CD14-positive monocyte (primary cell): ENCODE data around the gene WDR20. TPM values are rescaled to one million over a fixed set of nuclear protein-coding genes. Genes with fewer than 3 reads are reported as not detected.

Experiments
- DNase-seq, 3 donors: peaks; one replicate each; pipeline ENCODE4 v3.0.0-alpha.2; 2011 to 2022
- H2AFZ ChIP-seq: 2 replicates; pipeline ENCODE4 v1.6.0; 2012; ENCODE audit warnings: mild to moderate bottlenecking, low read depth, low read length, inconsistent platforms; ENCODE audit not compliant: insufficient read depth, poor library complexity, severe bottlenecking
- H3K27ac ChIP-seq, 2 donors: 1 replicate in 1 of 2; 2 replicates in 1 of 2; pipeline ENCODE4 v1.5.1; 2012 to 2013; ENCODE audit warnings: low read length in 2 of 2, control low read depth in 1 of 2, inconsistent platforms in 1 of 2, low read depth in 1 of 2, mild to moderate bottlenecking in 1 of 2
- H3K27me3 ChIP-seq, 2 donors: one replicate each; pipeline versions ENCODE4 v1.6.0 to v1.6.1; 2011 to 2013; ENCODE audit warnings: low read length in 2 of 2; ENCODE audit not compliant: control insufficient read depth in 2 of 2, insufficient read depth in 2 of 2
- H3K36me3 ChIP-seq, 2 donors: replicated peaks in 1 of 2; 1 replicate in 1 of 2; 2 replicates in 1 of 2; pipeline versions ENCODE4 v1.5.1 to v1.6.1; 2012 to 2013; ENCODE audit warnings: low read length in 2 of 2, control low read depth in 1 of 2, inconsistent platforms in 1 of 2, mild to moderate bottlenecking in 1 of 2; ENCODE audit not compliant: insufficient read depth in 2 of 2, control insufficient read depth in 1 of 2
- H3K4me1 ChIP-seq, 2 donors: 1 replicate in 1 of 2; 2 replicates in 1 of 2; pipeline versions ENCODE4 v1.5.1 to v1.6.1; 2012 to 2013; ENCODE audit warnings: low read length in 2 of 2, control low read depth in 1 of 2, inconsistent platforms in 1 of 2, mild to moderate bottlenecking in 1 of 2, moderate library complexity in 1 of 2; ENCODE audit not compliant: insufficient read depth in 2 of 2, control insufficient read depth in 1 of 2
- H3K4me2 ChIP-seq: replicated peaks from 2 replicates; pipeline ENCODE3; 2012; ENCODE audit warnings: low read length, moderate library complexity, mild to moderate bottlenecking; ENCODE audit not compliant: poor library complexity, severe bottlenecking; ENCODE audit errors: extremely low read depth
- H3K4me3 ChIP-seq, 3 experiments: fragments of 200-600 bp in 1 of 3; sonication (generic) in 1 of 3; replicated peaks in 1 of 3; 1 replicate in 2 of 3; 2 replicates in 1 of 3; pipeline ENCODE4 v1.5.1; 2011 to 2013; ENCODE audit warnings: low read length in 3 of 3, mild to moderate bottlenecking in 3 of 3, control low read depth in 2 of 3, low read depth in 2 of 3, inconsistent platforms in 1 of 3, moderate library complexity in 1 of 3
- H3K79me2 ChIP-seq: 2 replicates; pipeline ENCODE4 v1.6.0; 2012; ENCODE audit warnings: mild to moderate bottlenecking, control low read depth, inconsistent platforms, low read length, moderate library complexity; ENCODE audit not compliant: insufficient read depth
- H3K9ac ChIP-seq: 2 replicates; pipeline ENCODE4 v1.6.0; 2017; ENCODE audit warnings: low read length, mild to moderate bottlenecking; ENCODE audit not compliant: insufficient read depth, poor library complexity, severe bottlenecking
- H3K9me3 ChIP-seq, 2 donors: replicated peaks in 1 of 2; 1 replicate in 1 of 2; 2 replicates in 1 of 2; pipeline versions ENCODE4 v1.5.1 to v1.6.1; 2012 to 2013; ENCODE audit warnings: low read length in 2 of 2, control low read depth in 1 of 2; ENCODE audit not compliant: control insufficient read depth in 1 of 2, insufficient read depth in 1 of 2
- H4K20me1 ChIP-seq: 2 replicates; pipeline ENCODE4 v1.6.0; 2012; ENCODE audit warnings: mild to moderate bottlenecking, low read length, control low read depth, moderate library complexity; ENCODE audit not compliant: insufficient read depth
- H3K27ac Mint-ChIP-seq, 7 donors: one replicate each; pipeline ENCODE4 v1.8.0; 2020; ENCODE audit warnings: mild to moderate bottlenecking in 7 of 7, mixed read lengths in 7 of 7, moderate library complexity in 6 of 7, inconsistent platforms in 2 of 7
- H3K27me3 Mint-ChIP-seq, 3 donors: one replicate each; pipeline ENCODE4 v1.8.0; 2021 to 2022; ENCODE audit warnings: low read depth in 3 of 3, mild to moderate bottlenecking in 3 of 3, mixed read lengths in 3 of 3, moderate library complexity in 3 of 3, inconsistent platforms in 1 of 3
- H3K36me3 Mint-ChIP-seq, 2 donors: one replicate each; pipeline ENCODE4 v1.8.0; 2020; ENCODE audit warnings: mixed read lengths in 2 of 2, inconsistent platforms in 1 of 2, mild to moderate bottlenecking in 1 of 2
- H3K4me1 Mint-ChIP-seq: one replicate; pipeline ENCODE4 v1.8.0; 2020; ENCODE audit warnings: mild to moderate bottlenecking, mixed read lengths
- H3K4me3 Mint-ChIP-seq, 2 donors: one replicate each; pipeline ENCODE4 v1.8.0; 2020; ENCODE audit warnings: mild to moderate bottlenecking in 2 of 2, mixed read lengths in 2 of 2, moderate library complexity in 1 of 2
- H3K9me3 Mint-ChIP-seq, 7 donors: one replicate each; pipeline ENCODE4 v1.8.0; 2020 to 2022; ENCODE audit warnings: mixed read lengths in 7 of 7, mild to moderate bottlenecking in 6 of 7, moderate library complexity in 6 of 7, inconsistent platforms in 2 of 7
- WGBS: methylation state at CpG from one replicate; pipeline ENCODE4 v1.1.5; 2013; ENCODE audit warnings: missing lambda C conversion rate; ENCODE audit not compliant: insufficient coverage; 5-methylcytosine and 5-hydroxymethylcytosine counted together
- intact Hi-C, 2 donors: fragments of 100-400 bp; cut with micrococcal nuclease; formaldehyde crosslinking; loops; one replicate each; pipeline versions ENCODE4 v1.15.0 to v1.15.1; 2023
- polyA plus RNA-seq, 3 donors: library from polyadenylated mRNA; depleted of rRNA in 1 of 3; unstranded in 2 of 3; stranded (reverse) in 1 of 3; fragments of 300-500 nt in 2 of 3; fragments of >200 nt in 1 of 3; fragmentation: Illumina TruSeq in 2 of 3; gene quantifications; 1 replicate in 2 of 3; 2 replicates in 1 of 3; pipeline ENCODE4 v1.2.3, GENCODE V29; 2012 to 2021
- TF ChIP-seq, protein P1 (sequence below): fragments of 200-600 bp; IDR thresholded peaks from one replicate; pipeline ENCODE4 v1.8.0; 2022; ENCODE audit warnings: antibody characterized with exemption, mild to moderate bottlenecking

The WDR20 gene
- polyA plus RNA-seq, 3 donors: 7.4 to 13.3 (median 9.0) TPM

DNA sequence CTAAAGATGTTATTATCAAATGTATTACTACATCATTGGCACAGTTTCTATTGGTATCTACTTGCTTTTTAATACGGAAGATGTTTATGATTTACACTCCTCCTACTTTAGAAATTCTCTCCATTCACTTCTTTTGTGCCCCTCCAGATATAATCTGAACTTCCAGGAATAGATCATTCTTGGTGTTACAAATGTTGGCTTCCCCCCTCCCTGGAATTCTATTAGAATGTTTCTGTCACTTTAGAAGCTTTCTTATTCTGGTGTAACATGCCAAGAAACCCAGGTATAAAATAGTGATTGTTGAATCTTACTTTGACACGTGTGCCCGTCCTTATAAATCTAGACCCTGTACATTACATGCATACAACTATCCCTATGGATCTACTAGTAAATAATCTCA, 1.2 kb upstream of the WDR20 start:
- H3K4me1 Mint-ChIP-seq: peaks cover 19% of the 10 kb centered on the region
- TF ChIP-seq, protein P1, sequence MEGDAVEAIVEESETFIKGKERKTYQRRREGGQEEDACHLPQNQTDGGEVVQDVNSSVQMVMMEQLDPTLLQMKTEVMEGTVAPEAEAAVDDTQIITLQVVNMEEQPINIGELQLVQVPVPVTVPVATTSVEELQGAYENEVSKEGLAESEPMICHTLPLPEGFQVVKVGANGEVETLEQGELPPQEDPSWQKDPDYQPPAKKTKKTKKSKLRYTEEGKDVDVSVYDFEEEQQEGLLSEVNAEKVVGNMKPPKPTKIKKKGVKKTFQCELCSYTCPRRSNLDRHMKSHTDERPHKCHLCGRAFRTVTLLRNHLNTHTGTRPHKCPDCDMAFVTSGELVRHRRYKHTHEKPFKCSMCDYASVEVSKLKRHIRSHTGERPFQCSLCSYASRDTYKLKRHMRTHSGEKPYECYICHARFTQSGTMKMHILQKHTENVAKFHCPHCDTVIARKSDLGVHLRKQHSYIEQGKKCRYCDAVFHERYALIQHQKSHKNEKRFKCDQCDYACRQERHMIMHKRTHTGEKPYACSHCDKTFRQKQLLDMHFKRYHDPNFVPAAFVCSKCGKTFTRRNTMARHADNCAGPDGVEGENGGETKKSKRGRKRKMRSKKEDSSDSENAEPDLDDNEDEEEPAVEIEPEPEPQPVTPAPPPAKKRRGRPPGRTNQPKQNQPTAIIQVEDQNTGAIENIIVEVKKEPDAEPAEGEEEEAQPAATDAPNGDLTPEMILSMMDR: no peak
- DNase-seq: no peak
- peak overlapping the region; percentile 95 for H3K4me2 ChIP-seq
- no peaks in the 10 kb centered on the region for H3K9me3 Mint-ChIP-seq
- peaks cover 39% of the 10 kb centered on the region for H3K79me2 ChIP-seq
- peak overlapping the region; percentile 96 to 99 for H3K4me3 Mint-ChIP-seq
- H3K4me3 ChIP-seq: peak overlapping the region in 1 of 3 experiments; percentile 98
- H3K36me3 ChIP-seq: no peaks in the 10 kb centered on the region
- no peak overlapping the region for H3K9ac ChIP-seq
- peak overlapping the region; percentile 98 for H2AFZ ChIP-seq
- peaks cover 21% of the 10 kb centered on the region for H4K20me1 ChIP-seq
- H3K36me3 Mint-ChIP-seq: peaks cover 6% of the 10 kb centered on the region in 2 donors
- WGBS: no CpG with 5 or more reads among the region's 3 CpGs
- H3K27ac Mint-ChIP-seq: peak overlapping the region in 1 of 7 donors; percentile 57
- no peak overlapping the region for H3K27ac ChIP-seq
- intact Hi-C loops: loop anchor here (5.0 to 10.0 kb wide), 3 partner anchors 51 to 186 kb away; partner anchors contain the start of genes HSP90AA1 (in 1 of the 2) and ZNF839 (in 1 of the 2)
- H3K27me3 Mint-ChIP-seq: peaks cover 4 to 17% (median 11%) of the 10 kb centered on the region in 3 donors
- no peaks in the 10 kb centered on the region for H3K9me3 ChIP-seq
- H3K27me3 ChIP-seq: peaks cover 0 to 5% of the 10 kb centered on the region in 2 donors
- peaks cover 16 to 26% of the 10 kb centered on the region in 2 donors for H3K4me1 ChIP-seq

DNA sequence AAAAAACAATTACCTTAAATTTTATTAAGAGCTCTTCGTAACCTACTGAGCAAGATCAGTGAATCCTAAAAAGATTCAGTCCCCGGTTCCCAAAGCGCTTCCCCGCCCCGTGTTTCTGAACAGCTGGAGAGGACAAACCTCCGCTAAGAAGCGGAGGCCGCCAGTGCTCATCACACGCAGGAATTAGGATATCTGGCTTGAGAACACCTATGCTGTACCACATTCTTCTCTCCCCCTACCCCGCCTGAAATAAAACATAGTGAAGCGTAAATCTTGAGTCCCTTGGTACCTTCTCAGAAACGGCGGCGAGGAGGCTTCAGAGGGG, 774 bp upstream of the WDR20 start:
- Mint-ChIP-seq H3K4me1 (peaks cover 19% of the 10 kb centered on the region), H3K36me3 (peaks cover 6 to 7% of the 10 kb centered on the region in 2 donors), H3K4me3 (peak overlapping the region; percentile 96 to 99), H3K27me3 (peaks cover 4 to 17% (median 11%) of the 10 kb centered on the region in 3 donors), H3K27ac (peak overlapping the region in 1 of 7 donors; percentile 57), H3K9me3 (no peaks in the 10 kb centered on the region)
- Histone ChIP-seq H3K4me3 (peak overlapping the region; percentile 85 to 98 (median 98)), H3K79me2 (peaks cover 42% of the 10 kb centered on the region), H3K36me3 (no peaks in the 10 kb centered on the region), H3K27ac (peak overlapping the region in 1 of 2 donors; percentile 92), H3K4me1 (peaks cover 16 to 26% of the 10 kb centered on the region in 2 donors), H3K4me2 (peak overlapping the region; percentile 95), H3K9me3 (no peaks in the 10 kb centered on the region), H3K27me3 (peaks cover 0 to 5% of the 10 kb centered on the region in 2 donors), H4K20me1 (peaks cover 25% of the 10 kb centered on the region), H3K9ac (peak overlapping the region; percentile 93), H2AFZ (peak overlapping the region; percentile 98)
- TF ChIP-seq, protein P1: no peak
- 6% methylated on average over 12 of the region's 14 CpGs for WGBS
- DNase-seq: no peak
- intact Hi-C loops: loop anchor here (5.0 to 10.0 kb wide), 3 partner anchors 52 to 186 kb away; partner anchors contain the start of genes HSP90AA1 (in 1 of the 2) and ZNF839 (in 1 of the 2)
